Heart right ventricle (tissue), 16 donors: ENCODE measurements around the gene SSH3. TPM values are rescaled to one million over a fixed set of nuclear protein-coding genes. Genes with fewer than 3 reads are reported as not detected.

Experiments used
- ATAC-seq, 8 donors: fragments of 200-7000 bp; cut with Tn5 transposase; one replicate each; pipeline ENCODE4 v1.9.1; 2020; ENCODE audit warnings: mild to moderate bottlenecking in 8 of 8, moderate library complexity in 8 of 8, moderate number of reproducible peaks in 1 of 8
- DNase-seq, 2 donors: peaks; one replicate each; pipeline ENCODE4 v3.0.0-alpha.2; 2020
- H3K27ac ChIP-seq, 10 donors: fragments of 200-600 bp; sonication (generic) in 2 of 10; one replicate each; pipeline versions ENCODE4 v1.5.0 to v1.8.0; 2020 to 2022; ENCODE audit warnings: mild to moderate bottlenecking in 3 of 10
- H3K27me3 ChIP-seq, 7 donors: fragments of 200-600 bp; one replicate each; pipeline ENCODE4 v1.8.0; 2021 to 2022; ENCODE audit warnings: mild to moderate bottlenecking in 2 of 7
- H3K36me3 ChIP-seq, 9 donors: fragments of 200-600 bp; sonication (generic) in 1 of 9; one replicate each; pipeline versions ENCODE4 v1.5.0 to v1.8.0; 2020 to 2022; ENCODE audit warnings: mild to moderate bottlenecking in 2 of 9
- H3K4me1 ChIP-seq, 9 donors: fragments of 200-600 bp; sonication (generic) in 1 of 9; one replicate each; pipeline versions ENCODE4 v1.5.0 to v1.8.0; 2020 to 2022; ENCODE audit warnings: mild to moderate bottlenecking in 4 of 9
- H3K4me3 ChIP-seq, 10 donors: fragments of 200-600 bp; sonication (generic) in 2 of 10; one replicate each; pipeline versions ENCODE4 v1.5.0 to v1.8.0; 2020 to 2022; ENCODE audit warnings: mild to moderate bottlenecking in 7 of 10, moderate library complexity in 2 of 10
- H3K9me3 ChIP-seq, 11 donors: fragments of 200-600 bp in 10 of 11; sonication (generic) in 2 of 11; one replicate each; pipeline versions ENCODE4 v1.5.0 to v1.8.0; 2013 to 2022; ENCODE audit warnings: mild to moderate bottlenecking in 2 of 11, control low read depth in 1 of 11, moderate library complexity in 1 of 11
- CTCF ChIP-seq, 9 donors: fragments of 200-600 bp; sonication (generic) in 2 of 9; IDR thresholded peaks; one replicate each; pipeline versions ENCODE4 v1.5.0 to v1.8.0; 2021 to 2022; ENCODE audit warnings: antibody characterized with exemption in 9 of 9, mild to moderate bottlenecking in 5 of 9, moderate library complexity in 1 of 9
- WGBS, 2 donors: extraction: QIAGEN DNeasy Blood & Tissue Kit; methylation state at CpG; one replicate each; pipeline ENCODE4 v1.1.7; 2013; ENCODE audit warnings: inconsistent platforms in 1 of 2; 5-methylcytosine and 5-hydroxymethylcytosine counted together
- intact Hi-C, 10 donors: fragments of 100-400 bp; cut with DNase I; formaldehyde crosslinking; loops; one replicate each; pipeline versions ENCODE4 v1.11.1 to v1.14.2; 2022
- polyA plus RNA-seq, 2 donors: library from polyadenylated mRNA; stranded (reverse); fragments of 200-250 nt; gene quantifications; one replicate each; pipeline ENCODE4 v1.2.3, GENCODE V29; 2013
- total RNA-seq, 10 donors: library from RNA; stranded (reverse); fragmentation: NEBNext Ultra II Directional in 3 of 10; extraction: Animal tissue kit (Norgen Biotek cat#: 25700) in 3 of 10; gene quantifications; one replicate each; pipeline versions ENCODE4 v1.2.1 to v1.2.4, GENCODE V29; 2021 to 2023
- donor health status: Arrhythmogenic right ventricular cardiomyopathy.
- donor health status: ischemic (EF 13 %, LVEDD 7.1; RV severe dilation, severe dysfunction).
- donor health status: healthy with polysubstance abuse.
- donor health status: DM: no; HTN: yes; CAD: no.
- donor health status: DM: no; HTN: no; CAD: no.
- donor health status: ischemic (EF 25% LVEDD 6.9; RV normal size, moderate dysfunction).
- donor health status: ischemic (EF 25% LVEDD 5.7; RV mildly dilated, moderate dysfunction).
- donor health status: healthy.
- donor health status: DM: yes; HTN: yes; CAD: no.
- donor health status: Ischemic cardiomyopathy.
- donor health status: ischemic (EF 35%, LVEDD 5.7; RV mildly dilated, moderate dysfunction).
- donor health status: nonischemic (EF 11% LVEDD 7.7; RV severe dilation, severe dysfunction).
- donor health status: DM: yes; HTN: yes; CAD: no.
- donor health status: PGD.
- donor health status: ischemic (EF 29% LVEDD 5.4; RV normal size, mild dysfunction).
- donor health status: nonischemic (EF 23%, LVEDD 6.1; RV moderate dilation, normal function).

The SSH3 gene
- total and polyA plus RNA-seq, 12 donors: 7.8 to 21.2 (median 15.3) TPM

GRCh38 chr11:67290801-67291200, 12.5 kb upstream of the SSH3 start:
- H3K27me3 ChIP-seq: no peaks in the 10 kb centered on the region
- WGBS, 2 donors: 83 to 84% methylated on average over 7 of the region's 7 CpGs
- DNase-seq (peak in 1 of 2 donors; percentile 39), ATAC-seq (no peak)
- H3K4me1 ChIP-seq: peaks cover 7 to 73% (median 40%) of the 10 kb centered on the region in 9 donors
- peak overlapping the region in 3 of 10 donors; percentile 7 to 98 (median 84) for H3K27ac ChIP-seq
- H3K4me3 ChIP-seq: peak overlapping the region in 4 of 10 donors; percentile 63 to 88 (median 79)
- H3K36me3 ChIP-seq: peaks cover 0 to 74% (median 20%) of the 10 kb centered on the region in 9 donors
- no peak for TF ChIP-seq CTCF (IDR thresholded peaks at IDR 0.05)
- peaks cover 0 to 10% (median 0%) of the 10 kb centered on the region in 11 donors for H3K9me3 ChIP-seq
- intact Hi-C loops: no loop called here

DNA sequence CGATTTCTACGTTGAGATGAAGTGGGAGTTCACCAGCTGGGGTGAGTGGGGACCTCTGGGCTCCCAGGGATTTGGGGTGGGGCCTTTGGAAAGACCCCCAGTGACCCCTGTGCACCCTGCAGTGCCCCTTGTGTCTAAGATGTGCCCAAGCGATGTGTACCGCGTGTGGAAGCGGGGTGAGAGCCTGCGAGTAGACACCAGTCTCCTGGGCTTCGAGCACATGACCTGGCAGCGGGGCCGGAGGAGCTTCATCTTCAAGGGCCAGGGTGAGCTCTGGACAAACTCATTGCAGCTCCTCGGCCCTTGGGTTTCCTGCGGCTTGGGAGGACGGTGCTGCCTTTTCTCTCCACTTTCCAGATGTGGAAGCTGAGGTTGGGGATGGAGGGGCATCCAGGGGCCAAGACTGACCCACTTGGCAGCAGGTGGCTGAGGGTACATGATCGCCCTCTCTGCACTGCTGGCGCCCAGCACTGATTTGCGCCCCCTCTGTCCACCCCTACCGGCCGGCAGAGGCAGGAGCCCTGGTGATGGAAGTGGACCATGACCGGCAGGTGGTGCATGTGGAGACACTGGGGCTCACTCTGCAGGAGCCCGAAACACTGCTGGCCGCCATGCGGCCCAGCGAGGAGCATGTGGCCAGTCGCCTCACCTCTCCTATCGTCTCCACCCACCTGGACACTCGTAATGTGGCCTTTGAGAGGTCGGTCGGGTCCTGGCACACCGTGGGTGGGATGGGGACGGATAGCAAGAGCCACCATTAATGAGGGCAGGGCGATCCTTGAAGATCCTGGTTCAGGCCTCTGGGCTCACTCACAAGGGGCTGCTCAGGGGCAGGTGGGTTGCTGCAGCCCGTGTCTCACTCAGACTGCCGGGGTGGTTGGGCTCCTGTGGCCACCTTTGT, 11.6 kb upstream of the SSH3 start:
- Histone ChIP-seq H3K27me3 (no peaks in the 10 kb centered on the region), H3K27ac (no peak overlapping the region), H3K9me3 (peaks cover 0 to 17% (median 0%) of the 10 kb centered on the region in 11 donors), H3K4me3 (no peak overlapping the region), H3K36me3 (peaks cover 0 to 74% (median 21%) of the 10 kb centered on the region in 9 donors), H3K4me1 (peaks cover 7 to 64% (median 36%) of the 10 kb centered on the region in 9 donors)
- WGBS, 2 donors: 89 to 91% methylated on average over 33 of the region's 33 CpGs
- intact Hi-C loops: no loop called here
- DNase-seq: peak in 1 of 2 donors; percentile 13
- no peak for TF ChIP-seq CTCF (IDR thresholded peaks at IDR 0.05)
- no peak for ATAC-seq

DNA sequence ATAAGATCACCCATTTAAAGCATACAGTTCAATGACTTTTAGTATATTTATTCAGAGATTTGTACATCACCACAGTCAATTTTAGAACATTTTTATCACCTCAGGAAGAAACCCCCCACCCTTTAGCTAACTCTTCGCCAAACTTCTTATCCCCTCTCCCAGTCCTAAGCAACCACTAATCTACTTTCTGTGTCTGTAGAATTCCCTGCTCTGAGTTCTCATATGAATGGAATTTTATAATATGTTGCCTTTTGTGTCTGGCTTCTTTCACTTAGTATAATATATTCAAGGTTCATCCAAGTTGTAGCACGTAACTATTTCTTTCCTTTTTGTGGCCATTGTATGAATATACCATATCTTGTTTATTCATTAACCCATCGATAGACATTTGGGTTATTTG, 10.7 kb upstream of the SSH3 start:
- DNase-seq (no peak), ATAC-seq (no peak)
- H3K36me3 ChIP-seq: peaks cover 0 to 77% (median 26%) of the 10 kb centered on the region in 9 donors
- H3K27ac ChIP-seq: no peak overlapping the region
- no peak overlapping the region for H3K4me3 ChIP-seq
- no peak for TF ChIP-seq CTCF (IDR thresholded peaks at IDR 0.05)
- H3K9me3 ChIP-seq: peaks cover 0 to 17% (median 0%) of the 10 kb centered on the region in 11 donors
- H3K27me3 ChIP-seq: no peaks in the 10 kb centered on the region
- WGBS, 2 donors: 59 to 62% methylated on average over 3 of the region's 3 CpGs
- intact Hi-C loops: no loop called here
- peaks cover 4 to 55% (median 26%) of the 10 kb centered on the region in 9 donors for H3K4me1 ChIP-seq

DNA sequence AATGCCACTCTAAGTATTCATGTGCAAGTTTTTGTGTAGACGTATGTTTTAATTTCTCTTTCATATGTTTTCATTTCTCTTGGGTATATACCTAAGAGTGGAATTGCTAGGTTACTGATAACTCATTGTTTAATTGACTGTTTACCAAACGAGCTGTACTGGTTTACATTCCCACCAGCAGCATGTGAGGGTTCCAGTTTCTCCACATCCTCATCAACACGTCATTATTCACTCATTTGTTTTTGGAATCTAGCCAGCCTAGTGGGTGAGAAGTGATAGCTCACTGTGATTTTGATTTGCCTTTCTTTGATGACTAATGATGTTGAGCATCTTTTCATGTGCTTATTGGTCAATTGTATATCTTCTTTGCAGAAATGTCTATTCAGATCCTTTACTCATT, 10.2 kb upstream of the SSH3 start:
- WGBS, 2 donors: 45 to 46% methylated on average over 3 of the region's 3 CpGs
- peaks cover 0 to 17% (median 0%) of the 10 kb centered on the region in 11 donors for H3K9me3 ChIP-seq
- H3K27me3 ChIP-seq: no peaks in the 10 kb centered on the region
- peaks cover under 1 to 50% (median 22%) of the 10 kb centered on the region in 9 donors for H3K4me1 ChIP-seq
- H3K4me3 ChIP-seq: no peak overlapping the region
- DNase-seq (no peak), ATAC-seq (no peak)
- intact Hi-C loops: no loop called here
- TF ChIP-seq CTCF (IDR thresholded peaks at IDR 0.05): no peak
- no peak overlapping the region for H3K27ac ChIP-seq
- H3K36me3 ChIP-seq: peaks cover 0 to 82% (median 26%) of the 10 kb centered on the region in 9 donors
